ENCODE measurements around the gene ATF7IP. TPM values are rescaled to one million over a fixed set of nuclear protein-coding genes. Genes with fewer than 3 reads are reported as not detected.
A peak's percentile ranks its signal among the peaks of the same experiment; 100 is the strongest.

Gene ATF7IP
- total RNA-seq, 1 donor from 2014 or later: 115 TPM

GRCh38 chr12:14481201-14481600 is 115.7 kb downstream of the ATF7IP start:
- H3K4me3 ChIP-seq (ENCODE audit: insufficient read depth, low read depth, low read length): no peak overlapping the region
- no peak overlapping the region for H3K4me2 ChIP-seq (ENCODE audit: low read length)
- no peaks in the 10 kb centered on the region for H3K4me1 ChIP-seq (ENCODE audit: insufficient read depth, low read length)
- no peaks in the 10 kb centered on the region for H3K9me3 ChIP-seq (ENCODE audit: insufficient read depth, low read depth, low read length)
- Mint-ChIP-seq H3K27ac (ENCODE audit: unreplicated experiment) (no peak overlapping the region), H3K4me1 (ENCODE audit: low read depth, unreplicated experiment) (peaks cover 4% of the 10 kb centered on the region), H3K27me3 (ENCODE audit: low read depth, unreplicated experiment) (no peaks in the 10 kb centered on the region), H3K9me3 (ENCODE audit: unreplicated experiment) (no peaks in the 10 kb centered on the region), H3K4me3 (ENCODE audit: unreplicated experiment) (no peak overlapping the region), H3K36me3 (ENCODE audit: low read depth, unreplicated experiment) (peaks cover 43% of the 10 kb centered on the region)
- no peak for DNase-seq (ENCODE audit: low read depth)
- no peak overlapping the region for H3K9ac ChIP-seq (ENCODE audit: low read length)
- no peak overlapping the region for H3K27ac ChIP-seq (ENCODE audit: low read depth, low read length)
- no peaks in the 10 kb centered on the region for H3K27me3 ChIP-seq (ENCODE audit: insufficient read depth, low read length)
- H2AFZ ChIP-seq (ENCODE audit: low read depth, low read length): no peak overlapping the region
- no peaks in the 10 kb centered on the region for H4K20me1 ChIP-seq (ENCODE audit: insufficient read depth, low read length)
- peaks cover 46% of the 10 kb centered on the region for H3K36me3 ChIP-seq (ENCODE audit: insufficient read depth, low read length)
- no peak for FAIRE-seq
- no peak for TF ChIP-seq CTCF (IDR thresholded peaks at IDR 0.05; ENCODE audit: insufficient read depth, low read depth, low read length)
- TF ChIP-seq EZH2 (IDR thresholded peaks at IDR 0.05; ENCODE audit: insufficient read depth, low read length): no peak
- H3K79me2 ChIP-seq (ENCODE audit: insufficient read depth, low read length): no peaks in the 10 kb centered on the region

- no peaks in the 10 kb centered on the region for H3K9me3 Mint-ChIP-seq (ENCODE audit: unreplicated experiment)
- Histone ChIP-seq H3K9ac (ENCODE audit: low read length) (no peak overlapping the region), H3K79me2 (ENCODE audit: insufficient read depth, low read length) (no peaks in the 10 kb centered on the region), H3K27me3 (ENCODE audit: insufficient read depth, low read length) (no peaks in the 10 kb centered on the region), H3K27ac (ENCODE audit: low read depth, low read length) (no peak overlapping the region), H3K4me2 (ENCODE audit: low read length) (no peak overlapping the region), H3K4me1 (ENCODE audit: insufficient read depth, low read length) (no peaks in the 10 kb centered on the region), H3K36me3 (ENCODE audit: insufficient read depth, low read length) (peaks cover 47% of the 10 kb centered on the region), H3K4me3 (ENCODE audit: insufficient read depth, low read depth, low read length) (no peak overlapping the region), H2AFZ (ENCODE audit: low read depth, low read length) (no peak overlapping the region), H3K9me3 (ENCODE audit: insufficient read depth, low read depth, low read length) (no peaks in the 10 kb centered on the region), H4K20me1 (ENCODE audit: insufficient read depth, low read length) (no peaks in the 10 kb centered on the region)
- no peak for DNase-seq (ENCODE audit: low read depth)
- TF ChIP-seq CTCF (IDR thresholded peaks at IDR 0.05; ENCODE audit: insufficient read depth, low read depth, low read length): no peak
- no peak for TF ChIP-seq EZH2 (IDR thresholded peaks at IDR 0.05; ENCODE audit: insufficient read depth, low read length)
- no peaks in the 10 kb centered on the region for H3K27me3 Mint-ChIP-seq (ENCODE audit: low read depth, unreplicated experiment)
- no peak for FAIRE-seq
- H3K27ac Mint-ChIP-seq (ENCODE audit: unreplicated experiment): peak overlapping the region; percentile 13
- peaks cover 4% of the 10 kb centered on the region for H3K4me1 Mint-ChIP-seq (ENCODE audit: low read depth, unreplicated experiment)
- no peak overlapping the region for H3K4me3 Mint-ChIP-seq (ENCODE audit: unreplicated experiment)
- H3K36me3 Mint-ChIP-seq (ENCODE audit: low read depth, unreplicated experiment): peaks cover 46% of the 10 kb centered on the region
Observed at GRCh38 chr12:14482361-14482760, 116.9 kb downstream of the ATF7IP start.

- peaks cover 49% of the 10 kb centered on the region for H3K36me3 ChIP-seq (ENCODE audit: insufficient read depth, low read length)
- no peaks in the 10 kb centered on the region for H3K79me2 ChIP-seq (ENCODE audit: insufficient read depth, low read length)
- Mint-ChIP-seq H3K4me3 (ENCODE audit: unreplicated experiment) (no peak overlapping the region), H3K27ac (ENCODE audit: unreplicated experiment) (no peak overlapping the region), H3K36me3 (ENCODE audit: low read depth, unreplicated experiment) (peaks cover 50% of the 10 kb centered on the region), H3K9me3 (ENCODE audit: unreplicated experiment) (no peaks in the 10 kb centered on the region), H3K4me1 (ENCODE audit: low read depth, unreplicated experiment) (peaks cover 4% of the 10 kb centered on the region), H3K27me3 (ENCODE audit: low read depth, unreplicated experiment) (no peaks in the 10 kb centered on the region)
- TF ChIP-seq CTCF (IDR thresholded peaks at IDR 0.05; ENCODE audit: insufficient read depth, low read depth, low read length) (no peak), EZH2 (IDR thresholded peaks at IDR 0.05; ENCODE audit: insufficient read depth, low read length) (no peak)
- H3K27me3 ChIP-seq (ENCODE audit: insufficient read depth, low read length): no peaks in the 10 kb centered on the region
- no peaks in the 10 kb centered on the region for H3K9me3 ChIP-seq (ENCODE audit: insufficient read depth, low read depth, low read length)
- no peak for FAIRE-seq
- no peak overlapping the region for H3K4me2 ChIP-seq (ENCODE audit: low read length)
- H3K27ac ChIP-seq (ENCODE audit: low read depth, low read length): no peak overlapping the region
- H3K4me1 ChIP-seq (ENCODE audit: insufficient read depth, low read length): no peaks in the 10 kb centered on the region
- no peak overlapping the region for H2AFZ ChIP-seq (ENCODE audit: low read depth, low read length)
- no peak overlapping the region for H3K9ac ChIP-seq (ENCODE audit: low read length)
- no peak overlapping the region for H3K4me3 ChIP-seq (ENCODE audit: insufficient read depth, low read depth, low read length)
- DNase-seq (ENCODE audit: low read depth): no peak
- no peaks in the 10 kb centered on the region for H4K20me1 ChIP-seq (ENCODE audit: insufficient read depth, low read length)
Observed at GRCh38 chr12:14482886-14483285, 117.4 kb downstream of the ATF7IP start.

Measured in astrocyte (in vitro differentiated cells and primary cell).